ENCODE data around the gene PFDN6. TPM values are rescaled to one million over a fixed set of nuclear protein-coding genes. Genes with fewer than 3 reads are reported as not detected.

Gene PFDN6
- total RNA-seq, 1 donor from 2014 or later: 9.1 TPM

DNA sequence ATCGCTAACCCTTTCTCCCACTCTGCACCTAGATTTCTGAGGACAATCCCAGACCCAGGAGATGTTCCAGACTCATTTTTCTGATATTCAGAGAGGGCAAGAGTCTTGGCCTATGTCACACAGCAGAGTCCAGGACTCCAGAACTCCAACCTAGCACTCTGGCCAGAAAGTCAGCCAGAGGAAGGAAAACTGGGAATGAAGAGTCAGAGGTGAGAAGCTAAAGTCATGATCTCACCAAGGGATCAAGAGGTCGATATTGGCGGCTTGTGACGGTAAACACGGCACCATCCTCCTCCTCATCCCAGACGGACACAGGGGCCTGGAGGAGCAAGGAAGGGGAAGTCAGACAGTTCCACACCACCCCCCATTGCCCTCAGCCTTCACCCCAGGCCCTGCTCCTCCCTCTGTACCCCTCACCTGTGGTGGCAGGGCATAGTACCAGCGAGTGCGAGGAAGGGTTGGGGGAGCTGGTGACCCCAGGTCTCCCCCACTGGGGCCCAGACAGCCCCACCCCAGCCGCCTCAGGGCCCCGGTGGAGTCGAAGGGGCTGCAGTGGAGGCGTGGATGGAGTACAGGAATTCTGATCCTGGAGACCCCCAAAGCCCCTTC lies 7.5 kb downstream of the PFDN6 start:
- no peak for TF ChIP-seq POLR2AphosphoS5 (IDR thresholded peaks at IDR 0.05; ENCODE audit: insufficient read depth in 1 of 2, low read depth in 1 of 2)
- no peak for TF ChIP-seq POLR2A (IDR thresholded peaks at IDR 0.05)
- TF ChIP-seq, protein P1, sequence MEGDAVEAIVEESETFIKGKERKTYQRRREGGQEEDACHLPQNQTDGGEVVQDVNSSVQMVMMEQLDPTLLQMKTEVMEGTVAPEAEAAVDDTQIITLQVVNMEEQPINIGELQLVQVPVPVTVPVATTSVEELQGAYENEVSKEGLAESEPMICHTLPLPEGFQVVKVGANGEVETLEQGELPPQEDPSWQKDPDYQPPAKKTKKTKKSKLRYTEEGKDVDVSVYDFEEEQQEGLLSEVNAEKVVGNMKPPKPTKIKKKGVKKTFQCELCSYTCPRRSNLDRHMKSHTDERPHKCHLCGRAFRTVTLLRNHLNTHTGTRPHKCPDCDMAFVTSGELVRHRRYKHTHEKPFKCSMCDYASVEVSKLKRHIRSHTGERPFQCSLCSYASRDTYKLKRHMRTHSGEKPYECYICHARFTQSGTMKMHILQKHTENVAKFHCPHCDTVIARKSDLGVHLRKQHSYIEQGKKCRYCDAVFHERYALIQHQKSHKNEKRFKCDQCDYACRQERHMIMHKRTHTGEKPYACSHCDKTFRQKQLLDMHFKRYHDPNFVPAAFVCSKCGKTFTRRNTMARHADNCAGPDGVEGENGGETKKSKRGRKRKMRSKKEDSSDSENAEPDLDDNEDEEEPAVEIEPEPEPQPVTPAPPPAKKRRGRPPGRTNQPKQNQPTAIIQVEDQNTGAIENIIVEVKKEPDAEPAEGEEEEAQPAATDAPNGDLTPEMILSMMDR (IDR thresholded peaks at IDR 0.05): no peak
- intact Hi-C loops (cut with DNase I): no loop called here
- H3K4me3 ChIP-seq: peak overlapping the region; percentile 75 to 76
- peaks cover 0 to 36% of the 10 kb centered on the region in 2 donors for H3K36me3 ChIP-seq
- peak overlapping the region; percentile 98 for H3K27ac ChIP-seq
- no peak for DNase-seq (ENCODE audit: extremely low spot score in 2 of 2)
- H3K4me1 ChIP-seq: peaks cover 28% of the 10 kb centered on the region
- H3K27me3 ChIP-seq: no peaks in the 10 kb centered on the region
- no peaks in the 10 kb centered on the region for H3K9me3 ChIP-seq

DNA sequence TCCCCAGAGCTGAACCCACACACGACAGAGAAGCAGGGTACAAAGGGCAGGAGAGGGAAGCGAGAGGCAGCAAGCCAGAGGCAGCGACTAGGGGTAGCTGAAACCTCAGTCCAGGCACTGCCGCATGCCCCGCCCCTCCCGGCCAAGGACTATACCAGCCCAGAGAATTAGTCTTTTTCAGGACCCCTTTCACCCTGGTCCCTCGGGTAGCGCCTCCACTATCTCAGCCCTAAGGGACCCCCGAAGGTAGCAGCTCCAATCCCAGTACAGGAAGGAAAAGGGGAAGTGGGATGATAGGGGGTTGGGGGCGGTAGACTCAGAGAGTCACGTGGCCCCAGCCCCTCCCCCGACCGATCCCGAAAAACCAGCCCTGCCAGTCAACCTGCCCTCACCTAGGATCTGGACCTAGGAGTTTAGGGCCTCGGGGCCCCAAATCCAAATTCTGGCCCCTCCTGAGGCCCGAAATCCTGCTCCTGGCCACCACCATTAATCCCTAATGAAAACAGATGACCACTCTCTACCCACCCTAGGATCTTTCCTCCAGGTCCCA lies 8.1 kb downstream of the PFDN6 start:
- DNase-seq (ENCODE audit: extremely low spot score in 2 of 2): peak in 1 of 2 donors; percentile 89
- intact Hi-C loops (cut with DNase I): no loop called here
- Histone ChIP-seq H3K36me3 (peaks cover 0 to 30% of the 10 kb centered on the region in 2 donors), H3K4me3 (peak overlapping the region; percentile 75 to 76), H3K9me3 (no peaks in the 10 kb centered on the region), H3K4me1 (peaks cover 28% of the 10 kb centered on the region), H3K27me3 (no peaks in the 10 kb centered on the region), H3K27ac (peak overlapping the region; percentile 98)
- TF ChIP-seq POLR2AphosphoS5 (IDR thresholded peaks at IDR 0.05; ENCODE audit: insufficient read depth in 1 of 2, low read depth in 1 of 2): no peak
- TF ChIP-seq, protein P1 (IDR thresholded peaks at IDR 0.05): no peak
- TF ChIP-seq POLR2A (IDR thresholded peaks at IDR 0.05): no peak

DNA sequence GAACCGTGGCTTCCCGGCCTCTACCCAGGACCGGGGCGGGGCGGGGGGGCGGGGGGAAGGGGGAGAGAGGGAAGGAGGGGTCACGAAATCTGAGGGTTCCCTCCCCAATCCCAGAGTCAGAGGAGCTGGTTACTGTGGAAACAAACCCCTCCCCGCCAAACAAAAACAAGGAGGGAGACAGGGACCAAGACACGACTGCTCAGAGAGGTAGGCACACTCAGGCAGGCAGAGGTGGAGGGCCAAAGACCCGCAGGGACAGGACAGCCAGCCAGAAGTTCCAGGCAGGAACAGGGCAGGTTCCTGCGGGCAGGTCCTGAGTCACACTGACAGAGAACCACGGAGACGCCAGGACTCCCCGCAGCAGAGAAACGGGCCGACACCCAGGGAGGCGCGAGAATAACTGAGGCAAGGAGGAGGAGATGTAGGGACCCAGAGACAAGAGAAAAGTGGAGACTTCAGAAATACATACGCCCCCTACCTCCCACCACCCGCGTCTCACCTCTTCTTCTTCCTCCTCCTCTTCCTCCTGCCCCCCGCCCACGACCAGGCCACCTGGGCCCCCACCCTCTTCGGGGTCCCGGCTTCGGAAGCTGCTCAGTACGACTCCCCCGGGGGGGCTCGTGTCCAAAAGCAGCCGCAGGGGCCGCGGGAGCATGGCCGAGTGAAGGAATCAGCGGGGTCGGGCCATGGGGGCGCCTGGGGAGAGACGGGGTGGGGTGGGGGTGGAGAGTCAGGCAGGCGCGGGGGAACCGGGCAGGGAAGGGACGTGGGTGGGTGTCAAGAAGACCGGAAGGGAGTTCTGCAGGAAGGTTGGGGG lies 8.8 kb downstream of the PFDN6 start:
- H3K4me3 ChIP-seq: peak overlapping the region; percentile 75 to 76
- peaks cover 28% of the 10 kb centered on the region for H3K4me1 ChIP-seq
- no peaks in the 10 kb centered on the region for H3K27me3 ChIP-seq
- intact Hi-C loops (cut with DNase I): no loop called here
- no peaks in the 10 kb centered on the region for H3K9me3 ChIP-seq
- peak overlapping the region; percentile 98 for H3K27ac ChIP-seq
- peaks cover 0 to 30% of the 10 kb centered on the region in 2 donors for H3K36me3 ChIP-seq
- TF ChIP-seq POLR2A (IDR thresholded peaks at IDR 0.05): peak in 1 of 2 donors; percentile 41
- TF ChIP-seq POLR2AphosphoS5 (IDR thresholded peaks at IDR 0.05; ENCODE audit: insufficient read depth in 1 of 2, low read depth in 1 of 2): peak in 1 of 2 donors; percentile 44
- TF ChIP-seq, protein P1 (IDR thresholded peaks at IDR 0.05): no peak
- peak in 1 of 2 donors; percentile 95 for DNase-seq (ENCODE audit: extremely low spot score in 2 of 2)

DNA sequence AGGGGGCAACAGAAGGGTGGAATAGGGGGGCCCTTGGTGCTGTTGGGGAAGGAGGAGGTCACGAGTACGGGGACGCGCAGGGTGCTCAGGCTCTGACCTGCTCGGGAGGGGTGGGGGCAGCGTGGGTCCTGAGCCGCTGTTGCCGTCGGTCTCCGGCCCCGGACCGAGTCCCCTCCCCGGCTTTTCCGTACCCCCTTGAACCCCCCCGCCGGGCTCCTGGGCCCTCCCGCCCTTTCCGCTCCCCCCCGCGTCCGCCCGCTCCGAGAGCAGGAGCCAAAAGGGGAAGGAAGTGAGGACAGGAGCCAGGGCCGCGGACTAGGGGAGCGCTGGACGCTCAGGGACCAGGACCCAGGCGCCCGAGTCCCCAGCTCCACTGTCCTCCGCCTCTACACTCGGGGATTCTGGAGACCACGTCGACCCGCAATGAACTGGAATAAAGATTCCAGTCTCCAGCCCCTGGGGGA lies 9.4 kb downstream of the PFDN6 start, which contains the start of gene RGL2:
Gene RGL2, minus strand, starts transcription at position 170 of the 464 bp plus-strand sequence. CDS start 332 bp downstream, outside the sequence.
- peak within 1 kb of the TSS; percentile 75 to 76 for H3K4me3 ChIP-seq
- H3K4me1 ChIP-seq: peaks cover 28% of the 10 kb centered on the region
- TF ChIP-seq POLR2AphosphoS5 (IDR thresholded peaks at IDR 0.05; ENCODE audit: insufficient read depth in 1 of 2, low read depth in 1 of 2): no peak
- no peak for TF ChIP-seq POLR2A (IDR thresholded peaks at IDR 0.05)
- TF ChIP-seq, protein P1 (IDR thresholded peaks at IDR 0.05): no peak
- H3K27me3 ChIP-seq: no peaks in the 10 kb centered on the region
- DNase-seq (ENCODE audit: extremely low spot score in 2 of 2): peak in 1 of 2 donors; percentile 91
- H3K9me3 ChIP-seq: no peaks in the 10 kb centered on the region
- intact Hi-C loops (cut with DNase I): no loop called here
- peaks cover 0 to 33% of the 10 kb centered on the region in 2 donors for H3K36me3 ChIP-seq
- H3K27ac ChIP-seq: peak within 1 kb of the TSS; percentile 98
